Pulmonary artery endothelial cell (primary cell): Measurements from ENCODE around the gene LIF. TPM values are rescaled to one million over a fixed set of nuclear protein-coding genes. Genes with fewer than 3 reads are reported as not detected.
A peak's percentile ranks its signal among the peaks of the same experiment; 100 is the strongest.

Experiments
- DNase-seq: peaks from one replicate; pipeline ENCODE4 v3.0.0-alpha.2; 2011; ENCODE audit warnings: low read depth, low spot score
- total RNA-seq: library from RNA; depleted of rRNA; stranded (reverse); fragments of >200 nt; gene quantifications from 2 replicates; pipeline ENCODE4 v1.2.3, GENCODE V29; 2014

LIF gene
- 0.63 and 0.66 TPM in 2 replicates for total RNA-seq

DNA sequence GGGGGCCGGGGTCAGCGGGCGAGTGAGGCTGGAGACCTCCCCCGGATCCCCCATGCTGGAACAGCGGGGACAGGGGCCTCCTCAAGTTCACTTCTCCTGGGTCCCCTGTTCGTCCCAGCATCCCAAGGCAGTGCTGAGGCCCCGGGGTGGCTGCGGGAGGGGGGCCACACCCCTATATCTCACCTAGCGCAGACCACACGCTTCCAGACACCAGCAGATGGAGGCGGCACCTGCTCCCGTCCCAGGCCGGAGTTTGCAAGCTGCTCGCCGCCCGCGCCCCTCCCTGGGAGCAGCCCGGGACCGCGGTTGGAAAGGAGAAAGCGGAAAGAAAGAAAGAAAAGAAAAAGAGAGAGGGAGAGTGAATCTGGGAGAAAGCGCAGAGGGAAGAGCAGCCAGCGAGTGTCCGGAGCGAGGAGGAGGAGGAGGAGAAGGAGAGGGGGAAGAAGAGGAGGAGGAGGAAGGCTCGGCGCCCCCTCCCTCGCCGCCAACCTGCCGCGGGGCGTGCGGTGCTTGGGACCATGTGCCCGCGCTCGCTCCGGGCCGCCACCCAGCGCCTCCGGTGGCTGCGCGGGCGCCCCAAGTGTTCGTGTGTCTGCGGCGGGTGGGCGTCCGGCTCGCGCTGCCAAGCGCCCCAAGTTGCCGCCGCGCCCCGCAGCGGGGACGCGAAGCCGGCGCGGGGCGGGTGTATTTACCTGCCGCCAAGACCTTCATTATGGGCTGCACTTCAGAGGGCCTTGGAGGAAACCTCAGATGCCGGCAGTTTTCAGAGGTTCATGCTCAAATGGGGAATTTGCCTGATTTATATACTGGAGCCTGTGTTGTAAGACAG is at the start of gene LIF:
TSS of gene LIF (minus strand) at position 775 of the 829 bp plus-strand sequence. CDS start at position 711, 64 bp downstream.
- DNase-seq, result no peak

DNA sequence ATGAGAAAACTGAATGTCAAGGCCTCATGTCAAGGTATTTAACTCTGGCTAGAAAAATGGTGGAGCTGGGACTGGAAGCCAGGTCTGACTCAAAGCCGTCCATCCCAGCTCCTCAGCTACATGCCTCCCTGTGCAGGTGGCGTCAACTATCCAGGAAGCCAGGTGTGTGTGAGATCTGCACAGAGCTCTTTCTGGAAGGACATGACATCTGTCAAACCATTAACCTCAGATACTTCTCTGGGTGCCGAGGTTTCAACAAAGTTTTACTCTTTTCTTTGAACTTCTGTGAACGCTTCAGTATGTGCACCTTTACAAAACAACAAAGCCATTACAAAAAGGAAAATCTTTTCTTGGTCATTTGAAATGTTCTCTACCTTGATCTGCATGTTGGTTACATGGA is 49.8 kb upstream of the LIF start:
- no peak for DNase-seq

GRCh38 chr22:30295576-30295975 is 49.0 kb upstream of the LIF start:
- DNase-seq, result no peak

GRCh38 chr22:30294830-30295229 is 48.3 kb upstream of the LIF start:
- no peak for DNase-seq

DNA sequence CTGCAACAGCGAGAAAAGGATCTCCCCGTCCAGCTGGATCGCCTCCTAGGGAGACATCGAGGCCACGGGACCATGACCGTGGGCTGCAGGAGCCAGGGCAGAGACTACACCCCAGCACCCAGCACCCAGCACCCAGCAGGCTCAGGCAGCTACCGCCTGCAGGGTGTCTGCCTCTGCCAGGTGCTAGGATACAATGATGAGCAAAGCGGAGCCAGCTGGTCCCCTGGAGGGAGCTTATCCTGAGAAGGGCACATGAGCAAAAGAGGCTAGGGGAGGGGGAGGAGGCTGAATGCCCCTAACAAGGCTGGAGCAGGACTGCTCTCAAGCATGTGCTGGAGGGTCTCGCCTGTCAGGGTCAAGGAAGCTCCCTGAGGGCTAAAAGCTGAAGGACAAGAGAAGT is 47.5 kb upstream of the LIF start:
- DNase-seq, result no peak

- no peak for DNase-seq
Measured at GRCh38 chr22:30293026-30293425, 46.5 kb upstream of the LIF start.

DNA sequence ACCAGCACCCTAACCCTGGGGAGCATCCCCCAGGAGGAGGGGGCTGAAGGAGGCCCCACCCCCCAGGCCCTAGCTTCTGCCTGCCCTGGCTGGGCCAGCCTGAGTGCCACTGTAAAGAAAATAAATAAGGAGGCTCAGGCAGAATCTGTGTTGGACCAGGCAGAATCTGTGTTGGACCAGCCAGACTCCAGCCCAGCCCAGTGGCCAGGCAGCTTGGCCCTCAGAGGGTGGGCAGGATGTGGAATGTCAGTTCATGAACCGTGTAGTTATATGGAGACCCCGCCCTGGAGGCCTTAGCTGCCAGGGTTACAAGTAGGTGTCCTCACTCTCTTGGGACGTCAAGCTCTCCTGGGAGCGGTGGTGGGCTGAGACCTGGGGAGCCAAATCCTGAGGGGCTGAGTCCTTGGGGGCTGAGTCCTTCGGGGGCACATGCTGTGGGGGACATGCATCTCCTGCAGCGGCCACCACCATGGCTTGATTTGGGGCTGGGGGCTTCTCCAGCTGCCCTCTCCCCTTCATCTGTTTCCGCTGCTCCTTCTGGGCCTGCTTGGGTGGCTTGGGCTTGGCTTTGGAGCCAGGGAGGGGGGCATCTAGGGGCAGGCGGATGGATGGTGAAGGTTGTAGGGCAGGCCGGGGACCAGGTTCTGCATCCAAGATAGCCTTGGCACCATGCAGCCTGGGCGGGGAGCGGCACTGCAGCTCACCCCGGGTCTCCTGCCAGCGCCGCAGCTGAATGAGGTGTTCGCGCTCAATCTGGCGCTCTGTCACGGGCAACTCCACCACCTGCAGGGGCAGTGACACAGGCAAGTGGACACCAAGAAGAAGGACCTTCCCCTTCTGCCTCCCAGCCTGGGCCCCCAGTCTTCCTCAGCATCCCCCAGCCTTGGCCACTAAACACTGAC is 45.8 kb upstream of the LIF start:
- no peak for DNase-seq

DNA sequence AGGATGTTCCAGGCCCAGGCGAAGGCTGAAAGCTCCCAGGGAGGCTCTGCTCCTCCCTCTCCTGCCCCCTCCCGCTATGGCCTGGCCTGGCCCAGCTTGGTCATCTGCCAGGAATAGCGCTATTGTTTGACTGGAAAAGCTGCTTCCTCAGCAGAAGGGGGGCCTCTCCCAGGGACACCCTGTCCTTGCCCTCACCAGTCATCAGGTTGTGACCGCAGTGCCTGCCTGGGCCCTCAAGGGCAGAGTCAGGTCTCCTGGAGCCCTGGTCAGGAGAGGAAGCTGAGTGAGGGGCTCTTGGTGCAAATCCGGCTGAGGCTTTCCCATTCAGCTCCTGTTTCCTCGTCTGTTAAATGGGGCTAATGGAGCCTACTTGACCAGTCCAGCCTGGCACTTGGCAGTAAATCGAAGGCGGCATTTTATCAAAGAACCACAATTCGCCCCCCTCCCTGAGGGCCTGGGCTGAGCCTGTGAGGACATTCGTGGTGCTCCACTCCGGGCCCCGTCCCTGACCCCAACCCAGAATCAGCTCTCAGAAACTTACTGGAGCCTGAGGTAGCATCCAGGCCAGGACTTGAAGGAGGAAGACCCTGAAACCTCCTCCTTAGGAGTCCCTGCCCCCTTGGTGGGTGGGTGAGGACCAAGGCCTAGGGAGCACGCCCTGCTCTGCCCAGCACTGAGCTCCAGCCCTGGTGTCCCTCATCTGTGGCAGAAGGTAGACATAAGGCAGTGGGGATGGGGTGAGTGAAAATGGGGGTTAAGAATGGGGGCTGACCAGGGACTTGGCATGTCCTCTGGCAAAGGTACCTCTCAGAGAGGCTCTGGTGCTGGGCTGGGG is 44.7 kb upstream of the LIF start:
- peak; percentile 81 for DNase-seq

GRCh38 chr22:30290342-30291057 is 43.9 kb upstream of the LIF start:
- DNase-seq, result no peak

DNA sequence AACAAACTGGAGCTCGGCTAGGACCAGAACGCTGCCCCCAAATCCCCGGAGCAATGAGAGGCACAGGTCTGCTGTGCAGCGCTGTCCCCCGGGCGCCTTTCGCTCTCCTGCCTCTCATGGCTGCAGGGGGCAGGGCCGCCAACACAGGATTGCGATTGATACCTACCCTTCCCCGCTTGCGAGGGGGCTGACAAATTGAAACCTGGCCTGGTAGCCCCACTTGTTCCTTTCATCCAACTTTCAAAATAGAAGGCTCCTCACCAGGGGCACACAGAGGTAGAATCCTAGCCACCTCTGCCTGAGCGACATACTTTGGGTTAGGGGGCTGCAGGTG is 43.4 kb upstream of the LIF start:
- DNase-seq, result no peak

GRCh38 chr22:30289141-30289979 is 42.8 kb upstream of the LIF start, which contains the start of gene CASTOR1:
TSS of gene CASTOR1 (minus strand) at chr22:30289505. CDS start at chr22:30289497, 8 bp downstream.
- DNase-seq, result peak; percentile 92

GRCh38 chr22:30288419-30289140 is 42.0 kb upstream of the LIF start:
- DNase-seq, result no peak

DNA sequence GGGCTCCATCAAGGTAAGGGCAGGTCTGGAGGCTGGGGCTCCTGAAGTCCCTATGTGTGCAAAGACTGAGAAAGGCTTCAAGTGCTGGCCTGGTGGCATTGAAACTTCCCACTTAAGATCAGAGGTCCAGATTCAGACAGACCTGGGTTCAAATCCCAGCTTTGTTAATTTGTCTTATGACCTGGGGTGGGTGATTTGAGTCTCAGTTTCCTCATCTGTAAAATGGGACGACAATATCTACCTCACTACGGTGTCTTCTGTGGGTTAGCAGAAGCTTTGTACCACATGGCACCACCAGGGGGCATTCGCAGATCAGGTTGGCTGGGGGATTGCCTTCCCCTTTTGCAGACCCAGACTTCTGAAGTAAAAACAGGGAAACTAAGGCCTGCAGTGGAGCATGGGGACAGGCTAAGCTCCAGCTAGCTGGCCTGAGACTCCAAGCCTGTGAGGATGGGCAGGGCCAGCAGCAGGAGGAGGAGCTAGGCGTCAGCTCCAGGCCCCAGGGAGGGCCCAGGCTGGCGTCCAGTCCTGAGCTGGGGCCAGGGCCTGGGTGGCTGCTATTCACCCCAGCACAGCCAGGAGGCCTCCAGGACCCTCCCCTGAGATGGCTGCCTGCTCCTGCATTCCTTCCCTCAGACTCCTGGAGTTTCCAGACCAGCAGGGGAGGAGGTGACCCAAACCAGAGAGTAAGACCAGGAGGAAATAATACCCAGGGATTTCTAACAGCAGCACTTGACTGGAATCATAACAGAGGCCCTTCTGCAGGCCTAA is 41.3 kb upstream of the LIF start:
- peak; percentile 85 for DNase-seq

- no peak for DNase-seq
Measured at GRCh38 chr22:30286813-30287647, 40.5 kb upstream of the LIF start.

DNA sequence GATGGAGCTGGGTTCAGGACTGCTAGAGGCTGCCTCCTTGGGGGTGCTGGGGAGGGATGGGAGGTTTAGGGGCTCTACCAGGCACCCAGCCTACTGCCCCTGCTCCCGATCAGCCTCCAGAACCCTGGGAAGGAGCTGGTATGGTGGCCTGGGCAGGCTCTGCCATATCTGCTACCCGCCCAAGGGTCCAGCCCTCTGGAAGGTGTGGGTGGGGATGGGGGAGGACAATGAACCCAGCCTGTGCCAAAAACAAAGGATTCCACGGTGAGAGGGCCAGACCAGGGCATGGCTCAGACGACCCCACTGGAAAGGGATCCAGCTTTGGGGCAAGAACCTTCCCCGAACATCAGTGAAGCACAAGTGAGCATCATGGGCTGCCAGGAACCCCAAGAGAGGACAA is 39.8 kb upstream of the LIF start:
- DNase-seq, result no peak

DNA sequence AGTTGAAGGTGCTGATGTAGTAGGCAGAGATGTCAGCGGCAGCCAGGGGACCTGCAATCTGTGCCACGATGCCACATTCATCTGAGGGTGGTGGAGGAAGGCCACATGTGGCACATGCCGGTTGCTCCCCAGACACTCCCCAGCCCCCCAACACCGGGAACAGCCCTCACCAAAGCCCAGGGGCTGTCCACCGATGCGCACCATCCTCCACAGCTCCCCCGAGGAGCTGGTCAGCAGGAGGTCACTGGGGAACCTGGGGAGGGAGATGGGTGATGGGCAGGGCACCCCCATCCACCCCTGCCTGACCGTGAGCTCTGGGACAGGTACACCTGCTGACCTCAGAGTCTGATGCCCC is 39.3 kb upstream of the LIF start:
- no peak for DNase-seq

GRCh38 chr22:30285176-30285845 is 38.8 kb upstream of the LIF start:
- no peak for DNase-seq
